HepG2 (cell line): ENCODE results near the gene KCTD1. TPM values are rescaled to one million over a fixed set of nuclear protein-coding genes. Genes with fewer than 3 reads are reported as not detected.

Experiments used
- ATAC-seq: fragments of 200-7000 bp; cut with Tn5 transposase; 3 replicates; pipeline ENCODE4 v1.9.1; 2020; ENCODE audit warnings: mild to moderate bottlenecking, moderate library complexity
- BruUV-seq: library from RNA; stranded (reverse); fragments of 400-500 nt; replicated peaks from 2 replicates; lab custom pipeline; 2021; lab: Mats Ljungman, UMichigan
- CTCF ChIA-PET: fragments of 300-600 bp; formaldehyde crosslinking; extraction: SDS; loops from one replicate; lab custom pipeline; 2021; ENCODE audit warnings: low total read pairs, inconsistent platforms, low intra/inter-chr PET ratio; lab: Yijun Ruan, JAX
- POLR2A ChIA-PET: fragments of 350-600 bp; sonication (Branson Sonifier 250); formaldehyde crosslinking; loops from one replicate; lab custom pipeline; 2020; ENCODE audit warnings: antibody characterized with exemption, inconsistent platforms; lab: Yijun Ruan, JAX
- DNase-seq: peaks from one replicate; pipeline ENCODE4 v3.0.0-alpha.2; 2015; ENCODE audit warnings: low spot score
- FAIRE-seq: peaks from 3 replicates; lab custom pipeline; 2011; peaks lifted over from hg19 to GRCh38; lab: Jason Lieb, UNC
- H2AFZ ChIP-seq: one replicate; pipeline ENCODE4 v1.6.1; 2011; ENCODE audit warnings: low read length, inconsistent platforms
- H3K27ac ChIP-seq: fragments of 300-600 bp; 3 replicates; pipeline ENCODE4 v1.8.0; 2011; ENCODE audit warnings: mixed run types, mild to moderate bottlenecking, mixed read lengths, low read length, inconsistent platforms; ENCODE audit not compliant: insufficient read depth; ENCODE audit errors: extremely low read length
- H3K27me3 ChIP-seq, 2 experiments: fragments of 200-600 bp in 1 of 2; 2 replicates in 1 of 2; 3 replicates in 1 of 2; pipeline versions ENCODE4 v1.6.0 to v1.8.0; 2011; ENCODE audit warnings: low read length in 2 of 2, mild to moderate bottlenecking in 2 of 2, moderate library complexity in 2 of 2, inconsistent platforms in 1 of 2; ENCODE audit not compliant: insufficient read depth in 2 of 2, control insufficient read depth in 1 of 2
- H3K36me3 ChIP-seq, 2 experiments: fragments of 200-600 bp in 1 of 2; replicated peaks in 1 of 2; 2 replicates in 1 of 2; 3 replicates in 1 of 2; pipeline versions ENCODE4 v1.5.1 to v1.8.0; 2011; ENCODE audit warnings: low read length in 2 of 2, inconsistent platforms in 1 of 2; ENCODE audit not compliant: insufficient read depth in 2 of 2, control insufficient read depth in 1 of 2
- H3K4me1 ChIP-seq: 2 replicates; pipeline ENCODE4 v1.5.1; 2012; ENCODE audit warnings: low read length, inconsistent platforms; ENCODE audit not compliant: insufficient read depth
- H3K4me2 ChIP-seq: 2 replicates; pipeline ENCODE4 v1.6.0; 2011; ENCODE audit warnings: low read depth, low read length, inconsistent platforms
- H3K4me3 ChIP-seq, 3 experiments: fragments of 200-600 bp in 1 of 3; sonication (generic), shearing (Covaris generic) in 1 of 3; replicated peaks in 1 of 3; 2 replicates each; pipeline ENCODE4 v1.5.1; 2011 to 2016; ENCODE audit warnings: low read length in 3 of 3, inconsistent platforms in 2 of 3, low read depth in 2 of 3, mild to moderate bottlenecking in 2 of 3, control low read depth in 1 of 3, mixed read lengths in 1 of 3; ENCODE audit not compliant: insufficient read depth in 1 of 3
- H3K79me2 ChIP-seq: one replicate; pipeline ENCODE4 v1.6.1; 2011; ENCODE audit warnings: low read length, inconsistent platforms; ENCODE audit not compliant: insufficient read depth
- H3K9ac ChIP-seq: 2 replicates; pipeline ENCODE4 v1.6.0; 2011; ENCODE audit warnings: mild to moderate bottlenecking, low read depth, low read length, inconsistent platforms; ENCODE audit not compliant: insufficient read depth
- H3K9me3 ChIP-seq: 2 replicates; pipeline ENCODE4 v1.5.1; 2012; ENCODE audit warnings: mild to moderate bottlenecking, low read length
- H4K20me1 ChIP-seq: 2 replicates; pipeline ENCODE4 v1.6.0; 2011; ENCODE audit warnings: inconsistent platforms, mild to moderate bottlenecking, low read length, moderate library complexity; ENCODE audit not compliant: insufficient read depth
- BRF2 ChIP-seq: sonication (generic); formaldehyde crosslinking; IDR thresholded peaks from 2 replicates; pipeline ENCODE4 v1.8.1; 2022; ENCODE audit warnings: mild to moderate bottlenecking, missing genetic modification reagents
- ELF1 ChIP-seq: sonication (generic); formaldehyde crosslinking; IDR thresholded peaks from 2 replicates; pipeline ENCODE4 v1.4.0; 2020; ENCODE audit warnings: missing genetic modification reagents
- GABPB1 ChIP-seq: IDR thresholded peaks from 2 replicates; pipeline ENCODE4 v1.6.1; 2016; ENCODE audit warnings: mild to moderate bottlenecking, missing genetic modification reagents, moderate library complexity, missing compliant biosample characterization
- ZNF430 ChIP-seq: sonication (generic); formaldehyde crosslinking; IDR thresholded peaks from 2 replicates; pipeline ENCODE4 v1.9.0; 2021; ENCODE audit warnings: mild to moderate bottlenecking, missing genetic modification reagents
- WGBS: methylation state at CpG from one replicate; pipeline ENCODE4 v1.1.6; 2017; ENCODE audit warnings: low lambda C conversion rate; 5-methylcytosine and 5-hydroxymethylcytosine counted together
- in situ Hi-C: cut with HindIII; loops from 2 replicates; pipeline ENCODE4 v1.10.0; 2017; ENCODE audit warnings: low pct_unique_long_range_greater_than_20kb; ENCODE audit not compliant: extremely low pct_ligation_motif_present
- intact Hi-C: fragments of 100-400 bp; cut with micrococcal nuclease; formaldehyde crosslinking; loops from one replicate; pipeline ENCODE4 v1.10.0; 2022; ENCODE audit not compliant: unreplicated experiment
- polyA plus RNA-seq, 8 experiments: library from polyadenylated mRNA; depleted of rRNA in 3 of 8; stranded (reverse) in 7 of 8; unstranded in 1 of 8; fragments of >200 nt; fragmentation: Illumina TruSeq in 4 of 8; extraction: Trizol in 4 of 8; gene quantifications; 2 replicates each; pipeline versions ENCODE4 v1.2.1 to v1.2.3, GENCODE V29; 2011 to 2016; ENCODE audit warnings: low read depth in 4 of 8, missing spikeins in 1 of 8, mixed read lengths in 1 of 8; ENCODE audit not compliant: insufficient read depth in 1 of 8
- total RNA-seq, 5 experiments: library from RNA; depleted of rRNA; stranded (reverse); fragments of >200 nt; fragmentation: Illumina TruSeq; extraction: Trizol; gene quantifications; 2 replicates each; pipeline ENCODE4 v1.2.3, GENCODE V29; 2016; ENCODE audit warnings: low read depth in 1 of 5
- TF ChIP-seq, protein P1 (sequence below): sonication (generic); formaldehyde crosslinking; IDR thresholded peaks from 2 replicates; pipeline ENCODE4 v1.4.0; 2020; ENCODE audit warnings: missing genetic modification reagents
- TF ChIP-seq, protein P2 (sequence below): sonication (generic); formaldehyde crosslinking; IDR thresholded peaks from 2 replicates; pipeline ENCODE4 v1.4.0; 2020; ENCODE audit warnings: missing genetic modification reagents, borderline replicate concordance
- TF ChIP-seq, protein P3 (sequence below): sonication (generic); formaldehyde crosslinking; IDR thresholded peaks from 2 replicates; pipeline ENCODE4 v1.4.0; 2020; ENCODE audit warnings: missing genetic modification reagents, borderline replicate concordance
- TF ChIP-seq, protein P4 (sequence below): sonication (generic); formaldehyde crosslinking; IDR thresholded peaks from 2 replicates; pipeline ENCODE4 v1.8.1; 2023; ENCODE audit warnings: mild to moderate bottlenecking, missing genetic modification reagents, borderline replicate concordance

The KCTD1 gene
- total and polyA plus RNA-seq, 2 of the 13 experiments (the other 11 are each of a cell fraction or from before 2014, with no cell fraction given) = 2.7 to 6.8 TPM

DNA sequence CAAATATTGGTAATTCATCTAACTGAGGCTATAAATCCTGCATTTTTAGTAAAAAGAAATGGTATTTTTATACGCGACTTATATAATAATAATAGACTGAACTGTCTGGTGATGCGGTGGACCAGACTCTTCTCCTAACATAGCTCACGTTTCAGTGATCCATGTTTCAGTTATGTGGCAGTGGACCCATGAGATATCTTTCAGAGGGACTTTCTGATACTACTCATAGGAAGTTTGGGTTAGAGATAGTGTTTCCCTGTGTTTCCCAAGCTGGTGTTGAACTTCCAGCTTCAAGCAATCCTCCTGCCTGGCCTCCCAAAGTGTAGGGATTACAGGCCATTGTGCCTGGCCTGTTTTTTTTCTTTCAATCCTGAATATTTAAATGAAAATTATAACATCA, 59.2 kb downstream of the KCTD1 start:
- no peak overlapping the region for H3K9ac ChIP-seq
- no peaks in the 10 kb centered on the region for H4K20me1 ChIP-seq
- H3K4me1 ChIP-seq = peaks cover 61% of the 10 kb centered on the region
- H3K79me2 ChIP-seq = no peaks in the 10 kb centered on the region
- TF ChIP-seq, protein P1, sequence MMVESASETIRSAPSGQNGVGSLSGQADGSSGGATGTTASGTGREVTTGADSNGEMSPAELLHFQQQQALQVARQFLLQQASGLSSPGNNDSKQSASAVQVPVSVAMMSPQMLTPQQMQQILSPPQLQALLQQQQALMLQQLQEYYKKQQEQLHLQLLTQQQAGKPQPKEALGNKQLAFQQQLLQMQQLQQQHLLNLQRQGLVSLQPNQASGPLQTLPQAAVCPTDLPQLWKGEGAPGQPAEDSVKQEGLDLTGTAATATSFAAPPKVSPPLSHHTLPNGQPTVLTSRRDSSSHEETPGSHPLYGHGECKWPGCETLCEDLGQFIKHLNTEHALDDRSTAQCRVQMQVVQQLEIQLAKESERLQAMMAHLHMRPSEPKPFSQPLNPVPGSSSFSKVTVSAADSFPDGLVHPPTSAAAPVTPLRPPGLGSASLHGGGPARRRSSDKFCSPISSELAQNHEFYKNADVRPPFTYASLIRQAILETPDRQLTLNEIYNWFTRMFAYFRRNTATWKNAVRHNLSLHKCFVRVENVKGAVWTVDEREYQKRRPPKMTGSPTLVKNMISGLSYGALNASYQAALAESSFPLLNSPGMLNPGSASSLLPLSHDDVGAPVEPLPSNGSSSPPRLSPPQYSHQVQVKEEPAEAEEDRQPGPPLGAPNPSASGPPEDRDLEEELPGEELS (CRISPR knock-in tag) = no peak
- TF ChIP-seq, all 625 proteins: peak for 0
- no TSS peak for BruUV-seq
- in situ Hi-C loops = no loop called here
- FAIRE-seq (no peak), ATAC-seq (no peak), DNase-seq (no peak)
- 98% methylated on average over 4 of the region's 4 CpGs for WGBS
- Histone ChIP-seq H3K4me3 (no peak overlapping the region), H3K27ac (peak overlapping the region; percentile 92), H3K27me3 (no peaks in the 10 kb centered on the region), H3K4me2 (no peak overlapping the region), H2AFZ (no peak overlapping the region), H3K9me3 (no peaks in the 10 kb centered on the region), H3K36me3 (no peaks in the 10 kb centered on the region)
- ChIA-PET POLR2A (no interaction called here), CTCF (no interaction called here)
- intact Hi-C loops = loop anchor here (5.0 kb wide), 1 partner anchor 58 kb away; the partner anchor contains the start of gene KCTD1

DNA sequence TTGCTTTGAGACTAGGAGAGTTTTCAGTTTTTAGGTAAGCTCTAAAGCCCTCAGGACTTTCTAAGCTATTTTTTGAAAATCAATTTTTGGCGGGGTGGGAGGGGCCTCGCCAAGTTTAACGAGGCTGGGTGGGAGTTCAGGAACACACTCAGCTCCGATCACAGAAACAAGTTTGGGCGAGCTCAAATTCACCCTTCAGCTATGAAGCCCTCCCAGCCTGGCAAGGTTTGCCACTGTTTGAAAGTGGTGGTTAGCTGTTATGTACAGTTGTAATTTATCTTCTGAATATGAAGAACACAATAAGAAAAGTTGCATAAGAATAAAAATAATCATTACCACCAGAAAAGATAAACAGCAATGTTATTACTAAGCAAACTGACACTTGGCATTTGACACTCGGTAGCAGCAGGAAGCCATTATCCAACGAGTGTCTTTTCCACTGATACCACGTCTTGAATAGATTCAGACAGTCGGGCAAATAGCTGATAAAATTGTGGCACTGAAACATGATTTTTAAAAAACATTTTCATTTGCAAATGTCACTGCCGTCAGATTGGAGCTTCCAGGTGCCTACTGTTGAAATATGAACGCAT, 59.8 kb downstream of the KCTD1 start:
- intact Hi-C loops (loop anchor here (5.0 kb wide), 1 partner anchor 59 kb away; the partner anchor contains the start of gene KCTD1), in situ Hi-C loops (no loop called here)
- ChIA-PET POLR2A (no interaction called here), CTCF (no interaction called here)
- H3K4me3 ChIP-seq = no peak overlapping the region
- no peak overlapping the region for H3K9ac ChIP-seq
- no peaks in the 10 kb centered on the region for H3K9me3 ChIP-seq
- no TSS peak for BruUV-seq
- no peak overlapping the region for H3K27ac ChIP-seq
- DNase-seq = no peak
- H2AFZ ChIP-seq = no peak overlapping the region
- no peak overlapping the region for H3K4me2 ChIP-seq
- H3K4me1 ChIP-seq = peaks cover 56% of the 10 kb centered on the region
- H3K79me2 ChIP-seq = no peaks in the 10 kb centered on the region
- WGBS = 92% methylated on average over 11 of the region's 11 CpGs
- no peaks in the 10 kb centered on the region for H4K20me1 ChIP-seq
- no peaks in the 10 kb centered on the region for H3K27me3 ChIP-seq
- ATAC-seq = no peak
- FAIRE-seq = no peak
- no peaks in the 10 kb centered on the region for H3K36me3 ChIP-seq
- TF ChIP-seq, protein P2, sequence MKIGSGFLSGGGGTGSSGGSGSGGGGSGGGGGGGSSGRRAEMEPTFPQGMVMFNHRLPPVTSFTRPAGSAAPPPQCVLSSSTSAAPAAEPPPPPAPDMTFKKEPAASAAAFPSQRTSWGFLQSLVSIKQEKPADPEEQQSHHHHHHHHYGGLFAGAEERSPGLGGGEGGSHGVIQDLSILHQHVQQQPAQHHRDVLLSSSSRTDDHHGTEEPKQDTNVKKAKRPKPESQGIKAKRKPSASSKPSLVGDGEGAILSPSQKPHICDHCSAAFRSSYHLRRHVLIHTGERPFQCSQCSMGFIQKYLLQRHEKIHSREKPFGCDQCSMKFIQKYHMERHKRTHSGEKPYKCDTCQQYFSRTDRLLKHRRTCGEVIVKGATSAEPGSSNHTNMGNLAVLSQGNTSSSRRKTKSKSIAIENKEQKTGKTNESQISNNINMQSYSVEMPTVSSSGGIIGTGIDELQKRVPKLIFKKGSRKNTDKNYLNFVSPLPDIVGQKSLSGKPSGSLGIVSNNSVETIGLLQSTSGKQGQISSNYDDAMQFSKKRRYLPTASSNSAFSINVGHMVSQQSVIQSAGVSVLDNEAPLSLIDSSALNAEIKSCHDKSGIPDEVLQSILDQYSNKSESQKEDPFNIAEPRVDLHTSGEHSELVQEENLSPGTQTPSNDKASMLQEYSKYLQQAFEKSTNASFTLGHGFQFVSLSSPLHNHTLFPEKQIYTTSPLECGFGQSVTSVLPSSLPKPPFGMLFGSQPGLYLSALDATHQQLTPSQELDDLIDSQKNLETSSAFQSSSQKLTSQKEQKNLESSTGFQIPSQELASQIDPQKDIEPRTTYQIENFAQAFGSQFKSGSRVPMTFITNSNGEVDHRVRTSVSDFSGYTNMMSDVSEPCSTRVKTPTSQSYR (CRISPR knock-in tag) = no peak
- no peak for TF ChIP-seq GABPB1
- TF ChIP-seq, protein P3, sequence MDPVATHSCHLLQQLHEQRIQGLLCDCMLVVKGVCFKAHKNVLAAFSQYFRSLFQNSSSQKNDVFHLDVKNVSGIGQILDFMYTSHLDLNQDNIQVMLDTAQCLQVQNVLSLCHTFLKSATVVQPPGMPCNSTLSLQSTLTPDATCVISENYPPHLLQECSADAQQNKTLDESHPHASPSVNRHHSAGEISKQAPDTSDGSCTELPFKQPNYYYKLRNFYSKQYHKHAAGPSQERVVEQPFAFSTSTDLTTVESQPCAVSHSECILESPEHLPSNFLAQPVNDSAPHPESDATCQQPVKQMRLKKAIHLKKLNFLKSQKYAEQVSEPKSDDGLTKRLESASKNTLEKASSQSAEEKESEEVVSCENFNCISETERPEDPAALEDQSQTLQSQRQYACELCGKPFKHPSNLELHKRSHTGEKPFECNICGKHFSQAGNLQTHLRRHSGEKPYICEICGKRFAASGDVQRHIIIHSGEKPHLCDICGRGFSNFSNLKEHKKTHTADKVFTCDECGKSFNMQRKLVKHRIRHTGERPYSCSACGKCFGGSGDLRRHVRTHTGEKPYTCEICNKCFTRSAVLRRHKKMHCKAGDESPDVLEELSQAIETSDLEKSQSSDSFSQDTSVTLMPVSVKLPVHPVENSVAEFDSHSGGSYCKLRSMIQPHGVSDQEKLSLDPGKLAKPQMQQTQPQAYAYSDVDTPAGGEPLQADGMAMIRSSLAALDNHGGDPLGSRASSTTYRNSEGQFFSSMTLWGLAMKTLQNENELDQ (CRISPR knock-in tag) = no peak
- TF ChIP-seq BRF2 (CRISPR knock-in tag) = no peak
- TF ChIP-seq, protein P4, sequence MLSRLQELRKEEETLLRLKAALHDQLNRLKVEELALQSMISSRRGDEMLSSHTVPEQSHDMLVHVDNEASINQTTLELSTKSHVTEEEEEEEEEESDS (CRISPR knock-in tag) = no peak
- no peak for TF ChIP-seq ZNF430 (CRISPR knock-in tag)
- TF ChIP-seq ELF1 (CRISPR knock-in tag) = no peak
